GM18498 (cell line): Measurements from ENCODE around the gene STXBP5.

Source experiments
- ATAC-seq: cut with Tn5 transposase; IDR thresholded peaks from one replicate; pipeline ENCODE4 v1.9.1; 2021; ENCODE audit warnings: mild to moderate bottlenecking, moderate library complexity; ENCODE audit not compliant: unreplicated experiment

The STXBP5 gene

DNA sequence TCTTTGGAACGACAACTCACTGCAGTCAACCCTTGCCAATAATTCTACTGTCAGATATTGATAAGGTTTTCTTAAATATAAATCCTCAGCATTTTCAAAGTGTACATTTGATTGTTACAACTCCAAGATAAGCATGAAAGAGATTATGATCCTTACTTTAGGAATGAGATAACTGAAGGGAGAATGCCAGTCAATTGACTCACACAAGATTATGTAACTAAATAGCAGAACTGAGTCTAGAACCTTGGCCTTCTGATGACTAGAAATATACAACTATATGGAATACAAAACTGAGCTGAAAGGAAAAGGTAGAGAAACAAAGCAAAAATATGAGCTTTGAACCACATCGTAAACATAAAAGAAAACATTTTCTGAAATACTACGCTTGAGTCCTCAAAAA is 26.9 kb upstream of the STXBP5 start:
- ATAC-seq = no peak

GRCh38 chr6:147178355-147178754 is 25.9 kb upstream of the STXBP5 start:
- no peak for ATAC-seq

GRCh38 chr6:147179809-147180208 is 24.4 kb upstream of the STXBP5 start:
- no peak for ATAC-seq

DNA sequence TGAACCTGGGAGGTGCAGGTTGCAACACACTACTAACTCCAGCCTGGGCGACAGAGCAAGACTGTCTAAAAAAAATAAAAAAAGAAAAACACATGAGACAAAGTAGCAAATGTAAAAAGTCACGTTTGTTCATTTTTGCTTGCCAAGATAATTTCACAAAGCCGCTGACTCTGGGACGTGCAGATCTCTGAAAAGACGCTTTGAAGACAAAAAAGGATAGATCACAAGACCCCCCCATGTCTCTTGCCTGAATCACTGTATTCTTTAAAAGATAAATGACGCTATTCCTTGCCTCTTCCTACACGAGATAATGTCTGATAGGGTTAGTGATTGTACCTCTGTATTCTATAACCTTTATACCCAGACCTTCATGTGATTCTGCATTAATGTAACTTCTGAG is 23.3 kb upstream of the STXBP5 start:
- ATAC-seq = no peak

GRCh38 chr6:147184379-147184778 is 19.8 kb upstream of the STXBP5 start:
- no peak for ATAC-seq

GRCh38 chr6:147185216-147185615 is 19.0 kb upstream of the STXBP5 start:
- ATAC-seq = no peak

DNA sequence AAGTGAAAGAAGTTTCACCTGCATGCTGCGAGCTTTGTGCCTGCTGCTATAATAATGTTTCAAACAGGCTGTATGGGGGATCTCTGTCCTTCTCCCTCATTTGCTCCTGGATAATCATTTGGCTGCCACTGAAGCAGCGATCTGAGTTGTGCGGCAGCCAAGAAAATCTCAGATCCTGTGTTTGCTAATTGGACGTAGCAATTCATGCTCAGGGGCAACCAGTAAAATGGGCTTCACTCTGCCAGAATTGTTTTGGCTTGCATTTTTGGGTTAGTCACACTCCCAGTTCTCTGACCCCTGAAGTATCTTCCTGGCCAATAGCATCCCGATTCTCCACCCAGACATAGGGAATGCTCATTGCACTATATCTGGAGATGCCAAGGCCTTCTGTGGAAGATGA is 13.7 kb upstream of the STXBP5 start:
- ATAC-seq = no peak

DNA sequence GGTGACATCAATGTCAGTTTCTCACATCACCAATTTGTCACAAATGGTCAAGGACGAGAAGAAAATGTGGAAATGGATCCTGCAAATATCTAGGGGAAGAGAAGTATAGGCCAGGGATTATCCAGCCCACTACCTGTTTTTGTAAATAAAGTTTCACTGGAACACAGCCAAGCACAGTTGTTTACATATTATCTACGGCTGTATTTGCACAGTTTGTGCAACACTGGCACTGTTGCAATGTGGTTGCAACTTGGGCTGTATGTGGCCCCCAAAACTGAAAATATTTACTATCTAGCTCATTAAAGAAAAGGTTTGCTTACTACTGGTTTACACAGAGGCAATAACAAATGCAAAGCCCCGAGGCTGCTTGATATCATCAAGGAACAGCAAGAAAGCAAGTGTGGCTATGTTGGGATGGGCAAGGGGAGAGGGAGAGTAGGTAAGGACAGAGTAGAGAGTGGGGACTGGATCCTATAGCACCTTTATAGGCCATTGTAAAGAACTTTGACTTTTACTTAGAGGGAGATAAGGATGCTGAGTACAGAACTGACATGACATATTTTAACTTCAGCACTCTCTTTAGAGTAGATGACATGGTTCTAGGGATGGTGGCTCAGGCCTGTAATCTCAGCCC is 11.8 kb upstream of the STXBP5 start:
- ATAC-seq = no peak

- ATAC-seq = peak; percentile 47
Observed at GRCh38 chr6:147194652-147195411, 9.4 kb upstream of the STXBP5 start.

DNA sequence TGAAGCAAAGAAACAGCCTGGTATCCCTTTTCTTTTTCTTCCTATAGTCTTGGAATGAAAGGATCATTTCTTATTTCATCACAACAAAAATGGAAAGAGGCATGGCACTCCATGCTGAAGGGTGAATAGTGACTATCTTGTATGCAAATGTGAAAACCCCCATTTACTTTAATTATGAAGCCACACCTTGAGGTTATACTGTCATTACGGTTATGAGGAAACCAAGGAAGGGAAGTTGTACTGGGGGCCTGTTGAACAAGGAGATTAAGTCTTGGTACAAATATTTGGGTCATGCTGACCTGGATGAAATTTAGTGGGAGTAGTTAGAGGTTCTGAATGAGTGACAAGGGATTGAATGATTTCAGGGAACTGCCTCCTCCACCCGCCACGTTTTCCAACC is 8.7 kb upstream of the STXBP5 start:
- ATAC-seq = peak; percentile 47

DNA sequence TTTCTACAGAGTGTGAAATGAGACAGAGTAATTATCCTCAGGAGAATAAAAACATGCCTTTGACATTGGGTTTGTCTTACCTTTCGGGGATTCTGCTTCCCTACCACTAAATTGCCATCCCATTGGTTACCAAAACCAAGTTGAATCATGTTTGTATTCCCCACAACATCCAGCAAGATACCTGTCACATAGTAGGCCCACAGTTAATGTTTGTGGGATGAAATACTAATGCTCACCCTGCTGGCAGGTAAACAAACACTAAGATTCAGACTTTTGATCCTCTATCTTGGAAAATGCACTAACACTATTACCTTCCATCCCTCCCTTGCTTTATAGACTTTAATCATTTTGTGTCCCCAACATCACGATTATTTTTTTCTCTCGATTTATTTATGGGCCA is 8.2 kb upstream of the STXBP5 start:
- no peak for ATAC-seq

DNA sequence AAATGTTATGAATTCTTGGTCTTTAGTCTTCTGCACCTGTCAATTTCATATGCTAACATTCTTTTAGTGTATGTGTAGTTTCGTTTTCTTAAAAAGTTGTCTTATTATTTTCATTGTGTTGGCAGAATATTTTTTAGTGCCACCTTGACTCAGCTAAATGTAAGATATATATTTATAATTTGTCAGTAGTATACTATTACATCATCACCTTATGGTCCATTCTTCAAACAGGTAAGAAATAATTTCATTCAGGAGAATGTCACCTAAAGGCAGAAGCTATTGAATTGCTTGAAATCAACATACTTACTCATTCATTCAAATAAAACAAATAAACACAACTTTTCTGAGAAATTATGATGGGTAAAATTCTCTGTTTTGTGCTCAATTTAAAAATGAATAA is 3.5 kb upstream of the STXBP5 start:
- no peak for ATAC-seq

GRCh38 chr6:147201885-147202515 is 2.2 kb upstream of the STXBP5 start:
- ATAC-seq = no peak

GRCh38 chr6:147202516-147203310 is 1.5 kb upstream of the STXBP5 start:
- peak; percentile 82 for ATAC-seq

GRCh38 chr6:147203311-147204059 is 732 bp upstream of the STXBP5 start:
- ATAC-seq = peak; percentile 58

GRCh38 chr6:147204843-147205311 is 660 bp downstream of the STXBP5 start:
- ATAC-seq = no peak

GRCh38 chr6:147205690-147206600 is 1.7 kb downstream of the STXBP5 start:
- no peak for ATAC-seq

GRCh38 chr6:147207351-147207750 is 3.1 kb downstream of the STXBP5 start:
- no peak for ATAC-seq
